ENCODE data around the gene RPS3A.

RPS3A gene

GRCh38 chr4:151087467-151087866, 12.0 kb upstream of the RPS3A start:
- Histone ChIP-seq H3K27me3 (no peaks in the 10 kb centered on the region), H3K4me3 (ENCODE audit: low read depth in 1 of 2, low read length in 1 of 2) (no peak overlapping the region), H3K4me1 (ENCODE audit: control insufficient read depth in 1 of 2, insufficient read depth in 1 of 2, low read depth in 1 of 2, low read length in 1 of 2) (no peaks in the 10 kb centered on the region), H3K27ac (no peak overlapping the region), H3K36me3 (no peaks in the 10 kb centered on the region), H3K9me3 (no peaks in the 10 kb centered on the region)
- no peak for TF ChIP-seq CTCF (IDR thresholded peaks at IDR 0.05)

GRCh38 chr4:151091047-151091446, 8.4 kb upstream of the RPS3A start:
- Histone ChIP-seq H3K27ac (no peak overlapping the region), H3K36me3 (no peaks in the 10 kb centered on the region), H3K27me3 (peaks cover 5% of the 10 kb centered on the region), H3K9me3 (no peaks in the 10 kb centered on the region), H3K4me1 (ENCODE audit: control insufficient read depth in 1 of 2, insufficient read depth in 1 of 2, low read depth in 1 of 2, low read length in 1 of 2) (no peaks in the 10 kb centered on the region), H3K4me3 (ENCODE audit: low read depth in 1 of 2, low read length in 1 of 2) (no peak overlapping the region)
- no peak for TF ChIP-seq CTCF (IDR thresholded peaks at IDR 0.05)

GRCh38 chr4:151092488-151092887, 6.9 kb upstream of the RPS3A start:
- Histone ChIP-seq H3K27ac (no peak overlapping the region), H3K36me3 (no peaks in the 10 kb centered on the region), H3K4me3 (ENCODE audit: low read depth in 1 of 2, low read length in 1 of 2) (no peak overlapping the region), H3K27me3 (peaks cover 12% of the 10 kb centered on the region), H3K9me3 (no peaks in the 10 kb centered on the region), H3K4me1 (ENCODE audit: control insufficient read depth in 1 of 2, insufficient read depth in 1 of 2, low read depth in 1 of 2, low read length in 1 of 2) (no peaks in the 10 kb centered on the region)
- no peak for TF ChIP-seq CTCF (IDR thresholded peaks at IDR 0.05)

- no peaks in the 10 kb centered on the region for H3K9me3 ChIP-seq
- no peak for TF ChIP-seq CTCF (IDR thresholded peaks at IDR 0.05)
- no peak overlapping the region for H3K4me3 ChIP-seq (ENCODE audit: low read depth in 1 of 2, low read length in 1 of 2)
- H3K27ac ChIP-seq, result no peak overlapping the region
- peaks cover 0 to 3% of the 10 kb centered on the region in 2 experiments for H3K4me1 ChIP-seq (ENCODE audit: control insufficient read depth in 1 of 2, insufficient read depth in 1 of 2, low read depth in 1 of 2, low read length in 1 of 2)
- no peaks in the 10 kb centered on the region for H3K36me3 ChIP-seq
- H3K27me3 ChIP-seq, result peaks cover 12% of the 10 kb centered on the region
These were observed 6.2 kb upstream of the RPS3A start for GRCh38 chr4:151093203-151093602.

GRCh38 chr4:151094290-151094751, 5.1 kb upstream of the RPS3A start:
- H3K4me1 ChIP-seq (ENCODE audit: control insufficient read depth in 1 of 2, insufficient read depth in 1 of 2, low read depth in 1 of 2, low read length in 1 of 2), result peaks cover 6 to 13% of the 10 kb centered on the region in 2 experiments
- no peaks in the 10 kb centered on the region for H3K36me3 ChIP-seq
- TF ChIP-seq CTCF (IDR thresholded peaks at IDR 0.05), result no peak
- no peak overlapping the region for H3K27ac ChIP-seq
- H3K4me3 ChIP-seq (ENCODE audit: low read depth in 1 of 2, low read length in 1 of 2), result no peak overlapping the region
- no peaks in the 10 kb centered on the region for H3K9me3 ChIP-seq
- H3K27me3 ChIP-seq, result peaks cover 12% of the 10 kb centered on the region

- Histone ChIP-seq H3K27me3 (peaks cover 12% of the 10 kb centered on the region), H3K4me3 (ENCODE audit: low read depth in 1 of 2, low read length in 1 of 2) (no peak overlapping the region), H3K36me3 (no peaks in the 10 kb centered on the region), H3K27ac (no peak overlapping the region), H3K4me1 (ENCODE audit: control insufficient read depth in 1 of 2, insufficient read depth in 1 of 2, low read depth in 1 of 2, low read length in 1 of 2) (peaks cover 11 to 17% of the 10 kb centered on the region in 2 experiments), H3K9me3 (no peaks in the 10 kb centered on the region)
- TF ChIP-seq CTCF (IDR thresholded peaks at IDR 0.05), result no peak
These were observed 4.3 kb upstream of the RPS3A start for GRCh38 chr4:151095142-151095541.

All from neutrophil (primary cell).